Sigmoid colon (tissue), 4 donors: ENCODE measurements around the gene OR9I1.

Source experiments
- POLR2A ChIP-seq, 2 donors: fragments of 450-650 bp; IDR thresholded peaks; one replicate each; pipeline ENCODE4 v1.6.1; 2016; ENCODE audit warnings: antibody characterized with exemption in 2 of 2, mild to moderate bottlenecking in 2 of 2, moderate library complexity in 2 of 2
- POLR2AphosphoS5 ChIP-seq, 4 donors: sonication (generic); formaldehyde crosslinking; IDR thresholded peaks; one replicate each; pipeline ENCODE4 v1.6.1; 2017; ENCODE audit warnings: antibody characterized with exemption in 4 of 4
- TF ChIP-seq, protein P1 (sequence below), 4 experiments: fragments of 450-650 bp in 3 of 4; fragments of 200-600 bp in 1 of 4; IDR thresholded peaks; one replicate each; pipeline ENCODE4 v1.5.1; 2016 to 2019; ENCODE audit warnings: antibody characterized with exemption in 4 of 4, mild to moderate bottlenecking in 3 of 4, moderate library complexity in 2 of 4

- TF ChIP-seq POLR2A (IDR thresholded peaks at IDR 0.05) = no peak
- TF ChIP-seq, protein P1, sequence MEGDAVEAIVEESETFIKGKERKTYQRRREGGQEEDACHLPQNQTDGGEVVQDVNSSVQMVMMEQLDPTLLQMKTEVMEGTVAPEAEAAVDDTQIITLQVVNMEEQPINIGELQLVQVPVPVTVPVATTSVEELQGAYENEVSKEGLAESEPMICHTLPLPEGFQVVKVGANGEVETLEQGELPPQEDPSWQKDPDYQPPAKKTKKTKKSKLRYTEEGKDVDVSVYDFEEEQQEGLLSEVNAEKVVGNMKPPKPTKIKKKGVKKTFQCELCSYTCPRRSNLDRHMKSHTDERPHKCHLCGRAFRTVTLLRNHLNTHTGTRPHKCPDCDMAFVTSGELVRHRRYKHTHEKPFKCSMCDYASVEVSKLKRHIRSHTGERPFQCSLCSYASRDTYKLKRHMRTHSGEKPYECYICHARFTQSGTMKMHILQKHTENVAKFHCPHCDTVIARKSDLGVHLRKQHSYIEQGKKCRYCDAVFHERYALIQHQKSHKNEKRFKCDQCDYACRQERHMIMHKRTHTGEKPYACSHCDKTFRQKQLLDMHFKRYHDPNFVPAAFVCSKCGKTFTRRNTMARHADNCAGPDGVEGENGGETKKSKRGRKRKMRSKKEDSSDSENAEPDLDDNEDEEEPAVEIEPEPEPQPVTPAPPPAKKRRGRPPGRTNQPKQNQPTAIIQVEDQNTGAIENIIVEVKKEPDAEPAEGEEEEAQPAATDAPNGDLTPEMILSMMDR (IDR thresholded peaks at IDR 0.05) = no peak
- no peak for TF ChIP-seq POLR2AphosphoS5 (IDR thresholded peaks at IDR 0.05)
Measured at GRCh38 chr11:58070585-58070984, 54.7 kb downstream of the OR9I1 start.
